Fibroblast of lung (primary cell): Measurements from ENCODE around the gene IZUMO2. TPM values are rescaled to one million over a fixed set of nuclear protein-coding genes. Genes with fewer than 3 reads are reported as not detected.

Experiments used
- DNase-seq, 2 donors: peaks; one replicate each; pipeline versions ENCODE4 v3.0.0 to v3.0.0-alpha.2; 2010; ENCODE audit warnings: low read depth in 2 of 2
- H2AFZ ChIP-seq: 2 replicates; pipeline ENCODE4 v1.5.1; 2012; ENCODE audit warnings: low read length, control low read depth, inconsistent platforms
- H3K27ac ChIP-seq: 2 replicates; pipeline ENCODE4 v1.5.1; 2011; ENCODE audit warnings: low read length, control low read depth; ENCODE audit not compliant: insufficient read depth
- H3K27me3 ChIP-seq: 2 replicates; pipeline ENCODE4 v1.5.1; 2011; ENCODE audit warnings: mild to moderate bottlenecking, low read length; ENCODE audit not compliant: control insufficient read depth, insufficient read depth
- H3K36me3 ChIP-seq: 2 replicates; pipeline ENCODE4 v1.5.1; 2011; ENCODE audit warnings: low read length; ENCODE audit not compliant: control insufficient read depth, insufficient read depth
- H3K4me1 ChIP-seq: 2 replicates; pipeline ENCODE4 v1.5.1; 2011; ENCODE audit warnings: low read length; ENCODE audit not compliant: control insufficient read depth, insufficient read depth; ENCODE audit errors: extremely low read depth
- H3K4me2 ChIP-seq: 2 replicates; pipeline ENCODE4 v1.5.1; 2011; ENCODE audit warnings: low read length, control low read depth; ENCODE audit not compliant: insufficient read depth; ENCODE audit errors: extremely low read depth
- H3K4me3 ChIP-seq, 4 experiments: fragments of 200-600 bp in 1 of 4; sonication (generic) in 1 of 4; replicated peaks in 1 of 4; 2 replicates each; pipeline ENCODE4 v1.5.1; 2011 to 2016; ENCODE audit warnings: low read length in 4 of 4, low read depth in 3 of 4, mild to moderate bottlenecking in 3 of 4, control low read depth in 2 of 4, inconsistent platforms in 1 of 4, mixed read lengths in 1 of 4; ENCODE audit not compliant: insufficient read depth in 1 of 4; ENCODE audit errors: control extremely low read depth in 1 of 4
- H3K79me2 ChIP-seq: 2 replicates; pipeline ENCODE4 v1.5.1; 2012; ENCODE audit warnings: mild to moderate bottlenecking, low read length, inconsistent platforms; ENCODE audit not compliant: control insufficient read depth, insufficient read depth
- H3K9ac ChIP-seq: 2 replicates; pipeline ENCODE4 v1.5.1; 2011; ENCODE audit warnings: mild to moderate bottlenecking, low read length, control low read depth; ENCODE audit not compliant: insufficient read depth
- H3K9me3 ChIP-seq: 2 replicates; pipeline ENCODE4 v1.5.1; 2012; ENCODE audit warnings: low read depth, low read length; ENCODE audit not compliant: control insufficient read depth, insufficient read depth
- H4K20me1 ChIP-seq: 2 replicates; pipeline ENCODE4 v1.5.1; 2011; ENCODE audit warnings: low read length; ENCODE audit not compliant: control insufficient read depth, insufficient read depth; ENCODE audit errors: extremely low read depth
- EZH2 ChIP-seq: IDR thresholded peaks from 2 replicates; pipeline ENCODE4 v1.5.1; 2012; ENCODE audit warnings: low read length, control low read depth, mild to moderate bottlenecking; ENCODE audit errors: missing control alignments
- polyA plus RNA-seq, 2 donors: library from polyadenylated mRNA; depleted of rRNA in 1 of 2; stranded (reverse) in 1 of 2; unstranded in 1 of 2; fragments of >200 nt; gene quantifications; 2 replicates each; pipeline ENCODE4 v1.2.1, GENCODE V29; 2011 to 2012; ENCODE audit warnings: missing spikeins in 1 of 2
- total RNA-seq: library from RNA; depleted of rRNA; stranded (reverse); fragments of >200 nt; gene quantifications from 2 replicates; pipeline ENCODE4 v1.2.1, GENCODE V29; 2014
- TF ChIP-seq, protein P1 (sequence below), 2 donors: IDR thresholded peaks in 1 of 2; conservative IDR thresholded peaks in 1 of 2; 1 replicate in 1 of 2; 2 replicates in 1 of 2; pipeline ENCODE4 v1.5.1; 2011 to 2012; ENCODE audit warnings: low read length in 2 of 2, control low read depth in 1 of 2, inconsistent platforms in 1 of 2, low read depth in 1 of 2, mild to moderate bottlenecking in 1 of 2

Gene IZUMO2
- total and polyA plus RNA-seq, 2 donors (not counting 1 experiment from before 2014, with no cell fraction given): not detected

DNA sequence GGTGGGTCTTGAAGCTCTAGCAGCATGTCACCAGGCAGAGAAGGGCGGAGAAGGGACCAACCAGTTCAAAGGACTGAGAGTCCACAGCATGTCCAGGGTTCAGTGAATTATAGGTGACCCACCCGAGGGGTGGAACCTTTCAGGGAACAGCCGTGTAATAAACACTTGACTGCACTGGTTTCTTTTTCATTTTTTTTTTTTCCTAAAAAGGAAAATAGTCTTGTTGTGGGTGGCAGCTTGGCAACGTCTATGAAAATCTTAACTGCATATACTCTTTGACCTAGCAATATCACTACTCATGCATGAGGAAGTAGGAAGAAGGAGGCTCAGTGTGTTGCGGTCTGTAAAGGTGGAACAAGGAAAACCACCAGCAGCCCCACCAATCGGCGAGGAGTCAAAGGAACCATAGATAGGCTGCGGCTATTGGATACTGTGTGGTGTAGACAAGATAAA, 27.4 kb upstream of the IZUMO2 start:
- DNase-seq: no peak
- Histone ChIP-seq H3K79me2 (no peaks in the 10 kb centered on the region), H3K27me3 (no peaks in the 10 kb centered on the region), H2AFZ (no peak overlapping the region), H3K9me3 (no peaks in the 10 kb centered on the region), H3K4me1 (no peaks in the 10 kb centered on the region), H3K36me3 (no peaks in the 10 kb centered on the region), H3K27ac (no peak overlapping the region), H4K20me1 (no peaks in the 10 kb centered on the region), H3K9ac (no peak overlapping the region), H3K4me3 (no peak overlapping the region), H3K4me2 (no peak overlapping the region)
- TF ChIP-seq, protein P1, sequence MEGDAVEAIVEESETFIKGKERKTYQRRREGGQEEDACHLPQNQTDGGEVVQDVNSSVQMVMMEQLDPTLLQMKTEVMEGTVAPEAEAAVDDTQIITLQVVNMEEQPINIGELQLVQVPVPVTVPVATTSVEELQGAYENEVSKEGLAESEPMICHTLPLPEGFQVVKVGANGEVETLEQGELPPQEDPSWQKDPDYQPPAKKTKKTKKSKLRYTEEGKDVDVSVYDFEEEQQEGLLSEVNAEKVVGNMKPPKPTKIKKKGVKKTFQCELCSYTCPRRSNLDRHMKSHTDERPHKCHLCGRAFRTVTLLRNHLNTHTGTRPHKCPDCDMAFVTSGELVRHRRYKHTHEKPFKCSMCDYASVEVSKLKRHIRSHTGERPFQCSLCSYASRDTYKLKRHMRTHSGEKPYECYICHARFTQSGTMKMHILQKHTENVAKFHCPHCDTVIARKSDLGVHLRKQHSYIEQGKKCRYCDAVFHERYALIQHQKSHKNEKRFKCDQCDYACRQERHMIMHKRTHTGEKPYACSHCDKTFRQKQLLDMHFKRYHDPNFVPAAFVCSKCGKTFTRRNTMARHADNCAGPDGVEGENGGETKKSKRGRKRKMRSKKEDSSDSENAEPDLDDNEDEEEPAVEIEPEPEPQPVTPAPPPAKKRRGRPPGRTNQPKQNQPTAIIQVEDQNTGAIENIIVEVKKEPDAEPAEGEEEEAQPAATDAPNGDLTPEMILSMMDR (conservative IDR thresholded peaks at IDR 0.05 in 1 of 2, IDR thresholded peaks at IDR 0.05 in 1 of 2; ENCODE audit: low read depth in 1 of 2, low read length in 2 of 2): no peak
- no peak for TF ChIP-seq EZH2

DNA sequence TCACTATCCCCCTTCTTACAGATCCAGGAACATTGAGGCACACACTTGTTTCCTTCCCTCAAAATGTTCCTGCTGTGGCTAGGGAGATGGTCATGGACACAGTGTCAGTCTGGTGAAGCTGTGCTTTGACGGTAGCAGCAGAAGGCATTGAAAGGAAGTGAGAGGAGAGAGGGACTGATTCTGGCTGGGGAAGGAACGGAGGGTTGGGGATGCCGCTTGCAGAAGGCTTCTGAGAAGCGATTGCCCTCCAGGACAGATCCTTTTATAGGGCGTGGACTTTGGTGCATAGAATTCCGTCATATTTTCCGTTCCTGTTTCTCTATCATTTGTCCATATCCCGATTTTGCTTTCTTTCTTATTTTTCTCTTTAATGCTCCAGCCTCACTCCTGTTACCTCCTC, 26.2 kb upstream of the IZUMO2 start:
- Histone ChIP-seq H3K4me3 (no peak overlapping the region), H3K9ac (no peak overlapping the region), H3K9me3 (no peaks in the 10 kb centered on the region), H4K20me1 (no peaks in the 10 kb centered on the region), H3K27me3 (no peaks in the 10 kb centered on the region), H2AFZ (no peak overlapping the region), H3K79me2 (no peaks in the 10 kb centered on the region), H3K4me1 (no peaks in the 10 kb centered on the region), H3K27ac (no peak overlapping the region), H3K4me2 (no peak overlapping the region), H3K36me3 (no peaks in the 10 kb centered on the region)
- no peak for TF ChIP-seq EZH2
- TF ChIP-seq, protein P1 (conservative IDR thresholded peaks at IDR 0.05 in 1 of 2, IDR thresholded peaks at IDR 0.05 in 1 of 2; ENCODE audit: low read depth in 1 of 2, low read length in 2 of 2): no peak
- DNase-seq: no peak

DNA sequence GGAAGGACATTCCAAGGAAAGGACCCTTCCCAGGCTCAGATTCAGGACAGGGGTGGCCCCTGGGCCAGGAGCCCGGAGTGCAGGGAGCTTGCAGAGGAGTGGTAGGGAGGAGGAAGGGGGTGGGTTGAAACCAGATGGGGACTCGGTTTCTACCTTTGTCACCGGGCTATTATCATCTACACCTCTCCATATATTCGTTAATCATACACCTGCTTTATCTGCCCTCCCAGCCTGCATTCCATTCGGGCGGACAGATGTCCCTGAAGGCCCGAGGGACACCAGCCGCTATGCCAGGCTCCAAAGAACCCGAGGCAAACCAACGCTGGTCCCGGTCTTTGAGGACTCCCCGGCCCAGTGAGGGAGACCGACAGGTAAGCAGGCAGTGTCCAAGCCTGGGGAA, 24.9 kb upstream of the IZUMO2 start:
- Histone ChIP-seq H3K4me3 (no peak overlapping the region), H3K27ac (no peak overlapping the region), H3K9ac (no peak overlapping the region), H3K36me3 (no peaks in the 10 kb centered on the region), H3K4me1 (no peaks in the 10 kb centered on the region), H3K79me2 (no peaks in the 10 kb centered on the region), H2AFZ (no peak overlapping the region), H3K4me2 (no peak overlapping the region), H3K9me3 (no peaks in the 10 kb centered on the region), H4K20me1 (no peaks in the 10 kb centered on the region), H3K27me3 (no peaks in the 10 kb centered on the region)
- no peak for DNase-seq
- no peak for TF ChIP-seq EZH2
- TF ChIP-seq, protein P1 (conservative IDR thresholded peaks at IDR 0.05 in 1 of 2, IDR thresholded peaks at IDR 0.05 in 1 of 2; ENCODE audit: low read depth in 1 of 2, low read length in 2 of 2): no peak
